GM23248 (cell line): Measurements from ENCODE around the gene HTR3A. TPM values are rescaled to one million over a fixed set of nuclear protein-coding genes. Genes with fewer than 3 reads are reported as not detected.

Source experiments
- DNase-seq: peaks from one replicate; pipeline ENCODE4 v3.0.0-alpha.2; 2015
- H2AFZ ChIP-seq: fragments of 200-600 bp; sonication (generic); 2 replicates; pipeline ENCODE4 v1.6.1; 2016; ENCODE audit warnings: antibody characterized with exemption
- H3F3A ChIP-seq: fragments of 200-600 bp; sonication (generic); 2 replicates; pipeline ENCODE4 v1.6.1; 2016; ENCODE audit warnings: mild to moderate bottlenecking, antibody characterized with exemption, mixed run types; ENCODE audit not compliant: insufficient read depth
- H3K27ac ChIP-seq: fragments of 200-600 bp; sonication (generic); 2 replicates; pipeline ENCODE4 v1.5.1; 2016; ENCODE audit warnings: mild to moderate bottlenecking
- H3K27me3 ChIP-seq: fragments of 200-600 bp; sonication (generic); replicated peaks from 2 replicates; pipeline ENCODE4 v1.6.1; 2016; ENCODE audit warnings: mild to moderate bottlenecking; ENCODE audit not compliant: insufficient read depth
- H3K36me3 ChIP-seq: fragments of 200-600 bp; sonication (generic); 2 replicates; pipeline ENCODE4 v1.6.1; 2016; ENCODE audit warnings: low read depth, mild to moderate bottlenecking
- H3K4me1 ChIP-seq: fragments of 200-600 bp; sonication (generic); 2 replicates; pipeline ENCODE4 v1.6.1; 2016; ENCODE audit warnings: mild to moderate bottlenecking; ENCODE audit not compliant: insufficient read depth
- H3K4me2 ChIP-seq: fragments of 200-600 bp; sonication (generic); one replicate; pipeline ENCODE4 v1.6.1; 2016; ENCODE audit warnings: mild to moderate bottlenecking; ENCODE audit not compliant: unreplicated experiment
- H3K4me3 ChIP-seq: fragments of 200-600 bp; sonication (generic); 2 replicates; pipeline ENCODE4 v1.5.1; 2016; ENCODE audit warnings: mild to moderate bottlenecking
- H3K79me2 ChIP-seq: fragments of 200-600 bp; sonication (generic); 2 replicates; pipeline ENCODE4 v1.6.1; 2016; ENCODE audit warnings: mild to moderate bottlenecking; ENCODE audit not compliant: insufficient read depth
- H3K9ac ChIP-seq: fragments of 200-600 bp; sonication (generic); 2 replicates; pipeline ENCODE4 v1.6.1; 2016; ENCODE audit warnings: mild to moderate bottlenecking
- H3K9me2 ChIP-seq: fragments of 200-600 bp; sonication (generic); 2 replicates; pipeline ENCODE4 v1.6.1; 2016; ENCODE audit warnings: mixed run types, mild to moderate bottlenecking, moderate library complexity; ENCODE audit not compliant: insufficient read depth
- H3K9me3 ChIP-seq: fragments of 200-600 bp; sonication (generic); one replicate; pipeline ENCODE4 v1.6.1; 2017; ENCODE audit warnings: low read depth
- H4K20me1 ChIP-seq: fragments of 200-600 bp; sonication (generic); 2 replicates; pipeline ENCODE4 v1.6.0; 2016; ENCODE audit not compliant: insufficient read depth
- EZH2 ChIP-seq: fragments of 200-600 bp; sonication (generic); IDR thresholded peaks from 2 replicates; pipeline ENCODE4 v1.6.1; 2018; ENCODE audit warnings: antibody characterized with exemption, mild to moderate bottlenecking; ENCODE audit not compliant: insufficient read depth, poor library complexity, severe bottlenecking
- EZH2phosphoT487 ChIP-seq: fragments of 200-600 bp; sonication (generic); IDR thresholded peaks from 2 replicates; pipeline ENCODE4 v1.6.1; 2018; ENCODE audit warnings: antibody characterized with exemption, moderate library complexity, mild to moderate bottlenecking, low read depth; ENCODE audit not compliant: insufficient read depth
- WGBS, 2 experiments: methylation state at CpG; one replicate each; pipeline ENCODE4 v1.1.6; 2015 to 2017; ENCODE audit warnings: low lambda C conversion rate in 2 of 2, low coverage in 1 of 2; ENCODE audit errors: missing lambda C conversion rate in 2 of 2; 5-methylcytosine and 5-hydroxymethylcytosine counted together
- in situ Hi-C: fragments of 300-500 bp; cut with MboI; formaldehyde crosslinking; loops from 2 replicates; pipeline ENCODE4 v1.15.0; 2020
- polyA plus RNA-seq: library from polyadenylated mRNA; unstranded; fragments of >200 nt; fragmentation: Nextera tagmentation; extraction: Ambion mirVana; gene quantifications from 2 replicates; pipeline ENCODE4 v1.2.1, GENCODE V29; 2016
- total RNA-seq: library from RNA; depleted of rRNA; stranded (reverse); fragments of >200 nt; shearing (Covaris generic); gene quantifications from 2 replicates; pipeline ENCODE4 v1.2.3, GENCODE V29; 2014

The HTR3A gene
- total and polyA plus RNA-seq, 2 experiments from 2014 or later = not detected

GRCh38 chr11:113998574-113998973, 23.7 kb downstream of the HTR3A start:
- 30 to 37% methylated on average over 2 to 4 of the region's 4 CpGs for WGBS, 2 experiments
- DNase-seq = no peak
- no peaks in the 10 kb centered on the region for H3F3A ChIP-seq
- H3K27ac ChIP-seq = no peak overlapping the region
- H3K9ac ChIP-seq = no peak overlapping the region
- H2AFZ ChIP-seq = no peak overlapping the region
- no peaks in the 10 kb centered on the region for H3K4me1 ChIP-seq
- H3K9me2 ChIP-seq = no peaks in the 10 kb centered on the region
- H3K79me2 ChIP-seq = no peaks in the 10 kb centered on the region
- H4K20me1 ChIP-seq = no peaks in the 10 kb centered on the region
- in situ Hi-C loops = loop anchor here (10.0 kb wide), 1 partner anchor 266 kb away; no protein-coding TSS in a partner anchor
- TF ChIP-seq EZH2phosphoT487 = no peak
- no peak for TF ChIP-seq EZH2
- no peak overlapping the region for H3K4me2 ChIP-seq
- H3K27me3 ChIP-seq = peaks cover 49% of the 10 kb centered on the region
- no peak overlapping the region for H3K4me3 ChIP-seq
- H3K9me3 ChIP-seq = no peaks in the 10 kb centered on the region
- H3K36me3 ChIP-seq = no peaks in the 10 kb centered on the region

- DNase-seq = no peak
- Histone ChIP-seq H3K9me3 (no peaks in the 10 kb centered on the region), H3K9ac (no peak overlapping the region), H3F3A (no peaks in the 10 kb centered on the region), H3K4me2 (no peak overlapping the region), H3K4me1 (no peaks in the 10 kb centered on the region), H3K4me3 (no peak overlapping the region), H3K79me2 (no peaks in the 10 kb centered on the region), H4K20me1 (no peaks in the 10 kb centered on the region), H3K27me3 (peaks cover 51% of the 10 kb centered on the region), H3K36me3 (no peaks in the 10 kb centered on the region), H2AFZ (no peak overlapping the region), H3K9me2 (no peaks in the 10 kb centered on the region), H3K27ac (no peak overlapping the region)
- in situ Hi-C loops = no loop called here
- WGBS, 2 experiments = 2 to 8% methylated on average over 4 of the region's 4 CpGs
- TF ChIP-seq EZH2 = no peak
- no peak for TF ChIP-seq EZH2phosphoT487
Observed at GRCh38 chr11:114000526-114000925, 25.6 kb downstream of the HTR3A start.

GRCh38 chr11:114001416-114001815, 26.5 kb downstream of the HTR3A start:
- TF ChIP-seq EZH2 = no peak
- TF ChIP-seq EZH2phosphoT487 = no peak
- Histone ChIP-seq H3K36me3 (no peaks in the 10 kb centered on the region), H3K9me3 (no peaks in the 10 kb centered on the region), H3K27me3 (peaks cover 48% of the 10 kb centered on the region), H3K27ac (no peak overlapping the region), H3F3A (no peaks in the 10 kb centered on the region), H3K79me2 (no peaks in the 10 kb centered on the region), H4K20me1 (no peaks in the 10 kb centered on the region), H2AFZ (no peak overlapping the region), H3K9me2 (no peaks in the 10 kb centered on the region), H3K9ac (no peak overlapping the region), H3K4me2 (no peak overlapping the region), H3K4me1 (no peaks in the 10 kb centered on the region), H3K4me3 (no peak overlapping the region)
- in situ Hi-C loops = no loop called here
- no peak for DNase-seq
- WGBS, 2 experiments = 9 to 15% methylated on average over 3 of the region's 3 CpGs

- in situ Hi-C loops = no loop called here
- Histone ChIP-seq H3K4me3 (no peak overlapping the region), H3K79me2 (no peaks in the 10 kb centered on the region), H3K27ac (no peak overlapping the region), H3K4me2 (no peak overlapping the region), H3K9me2 (no peaks in the 10 kb centered on the region), H4K20me1 (no peaks in the 10 kb centered on the region), H3K4me1 (no peaks in the 10 kb centered on the region), H3K9me3 (no peaks in the 10 kb centered on the region), H3K36me3 (no peaks in the 10 kb centered on the region), H3K27me3 (peaks cover 36% of the 10 kb centered on the region), H2AFZ (no peak overlapping the region), H3F3A (no peaks in the 10 kb centered on the region), H3K9ac (no peak overlapping the region)
- DNase-seq = no peak
- TF ChIP-seq EZH2 = no peak
- TF ChIP-seq EZH2phosphoT487 = no peak
- WGBS, 2 experiments = 51 to 62% methylated on average over 4 of the region's 4 CpGs
Observed at GRCh38 chr11:114008331-114008730, 33.4 kb downstream of the HTR3A start.

- Histone ChIP-seq H3K4me1 (no peaks in the 10 kb centered on the region), H3K36me3 (no peaks in the 10 kb centered on the region), H2AFZ (no peak overlapping the region), H3K27ac (no peak overlapping the region), H3K4me2 (no peak overlapping the region), H3K79me2 (no peaks in the 10 kb centered on the region), H3K9me3 (no peaks in the 10 kb centered on the region), H3F3A (no peaks in the 10 kb centered on the region), H3K4me3 (no peak overlapping the region), H3K27me3 (peaks cover 20% of the 10 kb centered on the region; the same call in 1 of the 2 replicates), H3K9me2 (no peaks in the 10 kb centered on the region), H4K20me1 (no peaks in the 10 kb centered on the region), H3K9ac (no peak overlapping the region)
- in situ Hi-C loops = no loop called here
- 59% methylated on average over 4 of the region's 4 CpGs for WGBS, 2 experiments
- TF ChIP-seq EZH2phosphoT487 = no peak
- DNase-seq = no peak
Observed at GRCh38 chr11:114010931-114011330, 36.0 kb downstream of the HTR3A start.
